ENCODE measurements around the gene ATXN7L2.

DNA sequence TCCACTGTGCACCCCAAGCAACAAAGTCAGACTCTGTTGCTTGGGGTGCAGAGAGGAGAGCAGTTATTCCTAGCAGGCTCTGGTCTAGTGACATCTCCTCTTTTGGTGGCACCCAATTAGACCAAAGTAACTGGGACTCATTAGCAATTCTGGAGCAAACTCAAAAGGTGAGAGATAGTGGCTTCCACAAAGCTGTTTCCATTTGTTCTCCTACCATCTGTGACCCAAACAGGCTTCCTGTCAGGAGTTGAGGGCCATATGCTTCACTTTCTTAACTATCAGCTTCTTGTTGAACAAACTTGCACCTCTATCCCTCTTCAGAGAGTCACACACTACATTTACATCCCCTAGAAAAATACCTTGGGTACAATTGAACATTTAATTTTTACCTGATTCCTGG, 1.5 kb upstream of the ATXN7L2 start:
- TF ChIP-seq, protein P1, sequence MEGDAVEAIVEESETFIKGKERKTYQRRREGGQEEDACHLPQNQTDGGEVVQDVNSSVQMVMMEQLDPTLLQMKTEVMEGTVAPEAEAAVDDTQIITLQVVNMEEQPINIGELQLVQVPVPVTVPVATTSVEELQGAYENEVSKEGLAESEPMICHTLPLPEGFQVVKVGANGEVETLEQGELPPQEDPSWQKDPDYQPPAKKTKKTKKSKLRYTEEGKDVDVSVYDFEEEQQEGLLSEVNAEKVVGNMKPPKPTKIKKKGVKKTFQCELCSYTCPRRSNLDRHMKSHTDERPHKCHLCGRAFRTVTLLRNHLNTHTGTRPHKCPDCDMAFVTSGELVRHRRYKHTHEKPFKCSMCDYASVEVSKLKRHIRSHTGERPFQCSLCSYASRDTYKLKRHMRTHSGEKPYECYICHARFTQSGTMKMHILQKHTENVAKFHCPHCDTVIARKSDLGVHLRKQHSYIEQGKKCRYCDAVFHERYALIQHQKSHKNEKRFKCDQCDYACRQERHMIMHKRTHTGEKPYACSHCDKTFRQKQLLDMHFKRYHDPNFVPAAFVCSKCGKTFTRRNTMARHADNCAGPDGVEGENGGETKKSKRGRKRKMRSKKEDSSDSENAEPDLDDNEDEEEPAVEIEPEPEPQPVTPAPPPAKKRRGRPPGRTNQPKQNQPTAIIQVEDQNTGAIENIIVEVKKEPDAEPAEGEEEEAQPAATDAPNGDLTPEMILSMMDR (IDR thresholded peaks at IDR 0.05): no peak
- TF ChIP-seq POLR2A (IDR thresholded peaks at IDR 0.05): no peak
